ENCODE measurements around the gene OCA2.
"Not testable (repeated sequence)": the region's sequence is repeated elsewhere in the genome, so short reads cannot be mapped to it uniquely, and the experiment has no call there.

The OCA2 gene

DNA sequence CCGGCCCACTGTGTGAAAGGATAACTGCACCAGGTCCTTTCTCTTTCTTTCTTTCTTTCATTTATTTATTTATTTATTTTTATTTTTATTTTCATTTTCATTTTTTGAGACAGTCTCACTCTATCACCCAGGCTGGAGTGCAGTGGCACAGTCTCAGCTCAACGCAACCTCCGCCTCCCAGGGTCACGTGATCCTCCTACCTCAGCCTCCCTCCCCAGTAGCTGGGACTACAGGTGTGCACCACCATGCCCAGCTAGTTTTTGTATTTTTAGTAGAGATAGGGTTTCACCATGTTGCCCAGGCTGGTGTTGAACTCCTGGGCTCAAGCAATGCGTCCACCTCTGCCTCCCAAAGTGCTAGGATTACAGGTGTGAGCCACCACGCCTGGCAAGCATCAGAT lies 146.5 kb downstream of the OCA2 start:
- DNase-seq (ENCODE audit: low read depth in 3 of 3) = not testable (repeated sequence)

DNA sequence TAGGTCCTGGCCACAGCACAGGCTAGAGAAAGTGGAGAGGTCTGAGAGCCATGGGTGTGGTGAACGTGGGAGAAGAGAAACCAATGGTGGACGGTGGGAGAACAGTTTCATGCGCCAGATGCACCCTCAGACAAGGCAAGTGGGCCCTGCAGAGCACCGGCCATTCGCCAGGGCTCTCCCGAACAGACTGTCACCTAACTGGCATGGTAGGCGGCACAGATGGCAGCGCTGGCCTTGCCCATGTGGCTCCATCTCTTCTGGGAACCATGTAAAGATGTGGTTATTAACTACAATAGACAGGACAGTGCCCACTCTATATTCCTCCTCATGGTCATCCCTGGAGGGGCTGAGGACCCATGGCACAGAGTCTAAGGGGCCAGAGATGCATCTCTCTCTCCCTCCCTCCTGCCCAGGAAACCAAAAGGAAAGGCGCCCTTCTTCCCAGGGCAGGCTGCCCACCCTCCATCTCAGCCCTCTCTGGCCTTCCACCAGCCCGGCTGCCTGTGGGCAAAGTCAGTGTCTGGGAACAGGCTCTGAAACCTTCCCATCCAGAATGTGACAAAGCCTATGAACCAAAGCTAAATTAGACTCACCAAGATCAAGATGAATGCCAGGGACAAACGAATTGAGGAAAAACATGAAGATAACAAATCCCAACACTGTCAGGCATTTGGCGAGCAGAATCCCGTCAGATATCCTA lies 147.8 kb downstream of the OCA2 start:
- no peak for DNase-seq (ENCODE audit: low read depth in 3 of 3)

DNA sequence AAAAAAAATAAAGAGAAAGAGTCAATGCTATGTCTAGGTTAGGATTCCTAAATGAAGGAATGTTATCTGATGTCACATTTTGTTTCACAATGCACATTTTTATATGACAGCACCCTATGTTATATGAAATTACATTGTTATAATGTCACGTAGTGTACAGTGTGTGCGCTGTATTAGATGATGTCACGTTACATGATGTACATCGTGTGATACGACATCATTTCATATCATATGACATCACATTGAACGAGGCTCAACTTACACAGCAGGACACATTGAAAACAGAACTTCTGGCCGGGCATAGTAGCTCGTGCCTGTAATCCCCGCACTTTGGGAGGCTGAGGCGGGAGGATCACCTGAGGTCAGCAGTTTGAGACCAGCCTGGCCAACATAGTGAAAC lies 150.0 kb downstream of the OCA2 start:
- DNase-seq (ENCODE audit: low read depth in 3 of 3) = no peak

DNA sequence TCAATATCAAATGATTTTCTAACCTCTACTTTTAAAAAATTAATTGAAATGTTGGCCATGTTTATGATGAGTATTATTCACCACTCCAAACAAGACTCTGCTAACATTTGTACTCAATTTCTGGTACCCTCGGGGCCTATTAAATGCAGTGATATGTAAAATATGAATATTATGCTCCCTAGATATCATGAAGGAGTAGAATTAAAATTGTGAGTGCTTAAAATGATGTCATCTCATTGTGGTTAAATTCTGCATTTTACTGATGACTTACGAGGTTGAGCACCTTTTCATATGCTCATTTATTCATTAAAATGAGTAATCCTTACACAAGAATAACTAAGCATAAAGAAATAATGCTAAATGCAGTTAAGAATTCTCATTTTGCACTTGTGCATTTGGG lies 159.9 kb downstream of the OCA2 start:
- no peak for DNase-seq (ENCODE audit: low read depth in 3 of 3)

DNA sequence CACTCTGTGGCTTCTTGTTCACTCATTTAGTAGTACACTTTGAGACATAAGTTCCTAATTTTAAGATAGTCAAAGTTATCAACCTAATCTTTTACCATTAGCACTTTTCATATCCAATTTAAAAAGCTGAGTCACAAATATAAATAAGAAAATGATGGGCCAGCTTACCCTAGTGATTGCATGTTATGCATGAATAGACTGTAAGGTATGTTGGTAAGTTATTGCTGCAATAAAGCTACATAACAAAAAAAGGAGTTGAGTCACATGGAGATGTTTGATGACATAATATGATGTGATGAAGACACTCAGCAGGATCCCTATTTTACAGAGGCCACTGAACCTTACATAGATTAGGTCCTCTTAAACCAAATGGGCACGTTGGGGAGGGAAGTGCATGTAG lies 161.3 kb downstream of the OCA2 start:
- DNase-seq (ENCODE audit: low read depth in 3 of 3) = no peak

- DNase-seq (ENCODE audit: low read depth in 3 of 3) = no peak
Observed at GRCh38 chr15:27936164-27936563, 163.0 kb downstream of the OCA2 start.

GRCh38 chr15:27935328-27935727 lies 163.8 kb downstream of the OCA2 start:
- DNase-seq (ENCODE audit: low read depth in 3 of 3) = no peak

DNA sequence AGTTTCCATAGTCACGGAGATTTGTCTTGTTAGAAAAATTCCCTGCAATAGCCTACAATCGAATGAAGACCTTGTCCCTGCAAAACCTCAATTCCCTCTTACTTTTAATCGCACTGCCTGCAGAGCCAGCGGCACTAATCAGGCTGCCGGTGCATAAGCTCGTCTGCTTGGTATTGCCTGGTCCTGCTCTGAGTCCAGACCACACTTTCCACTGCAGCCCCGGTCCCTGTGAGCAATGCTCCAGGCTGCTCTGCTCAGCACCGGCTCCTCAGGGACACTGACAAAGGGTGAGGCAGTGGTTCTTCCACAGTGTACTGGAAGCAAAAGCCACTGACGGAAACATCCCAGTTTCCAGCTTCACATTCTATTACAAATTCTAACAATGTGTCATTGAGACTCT lies 164.3 kb downstream of the OCA2 start:
- DNase-seq (ENCODE audit: low read depth in 3 of 3) = no peak

DNA sequence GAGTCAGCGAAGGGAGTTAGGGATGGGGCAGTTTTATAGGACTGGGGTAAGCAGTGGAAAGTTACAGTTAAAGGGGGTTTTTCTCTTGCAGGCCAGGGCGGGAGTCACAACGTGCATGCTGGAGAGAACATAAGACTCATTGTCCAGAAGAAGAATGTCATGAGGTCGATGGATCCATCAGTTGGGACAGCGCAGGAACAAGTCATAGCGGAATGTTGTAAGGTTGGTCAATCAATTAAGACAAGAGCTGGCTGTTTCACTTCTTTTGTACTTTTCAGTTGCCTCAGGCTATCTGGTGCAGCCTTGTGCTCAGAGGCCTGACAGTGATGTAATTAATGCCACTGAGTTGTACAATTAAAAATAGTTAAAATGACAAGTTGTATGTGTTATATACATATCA lies 165.6 kb downstream of the OCA2 start:
- DNase-seq (ENCODE audit: low read depth in 3 of 3) = no peak

- DNase-seq (ENCODE audit: low read depth in 3 of 3) = no peak
Observed at GRCh38 chr15:27932600-27932999, 166.5 kb downstream of the OCA2 start.

DNA sequence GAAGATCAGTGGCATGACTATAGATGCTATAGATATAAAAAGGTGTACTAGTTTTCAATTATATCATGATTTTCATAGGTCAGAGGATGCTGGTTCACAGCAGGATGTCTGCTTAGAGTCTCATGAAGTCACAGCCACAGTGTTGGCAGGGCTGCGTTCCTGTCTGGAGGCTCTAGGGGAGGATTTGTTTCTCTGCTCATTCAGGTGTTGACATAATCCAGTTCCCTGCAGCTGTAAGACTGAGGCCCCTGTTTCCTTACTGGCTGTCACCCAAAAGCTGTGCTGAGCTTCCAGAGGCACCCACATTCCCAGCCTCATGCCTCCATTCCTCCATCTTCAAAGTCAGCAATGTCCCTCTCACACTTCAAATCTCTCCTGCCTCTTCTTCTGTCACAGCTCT lies 170.7 kb downstream of the OCA2 start:
- DNase-seq (ENCODE audit: low read depth in 3 of 3) = no peak

DNA sequence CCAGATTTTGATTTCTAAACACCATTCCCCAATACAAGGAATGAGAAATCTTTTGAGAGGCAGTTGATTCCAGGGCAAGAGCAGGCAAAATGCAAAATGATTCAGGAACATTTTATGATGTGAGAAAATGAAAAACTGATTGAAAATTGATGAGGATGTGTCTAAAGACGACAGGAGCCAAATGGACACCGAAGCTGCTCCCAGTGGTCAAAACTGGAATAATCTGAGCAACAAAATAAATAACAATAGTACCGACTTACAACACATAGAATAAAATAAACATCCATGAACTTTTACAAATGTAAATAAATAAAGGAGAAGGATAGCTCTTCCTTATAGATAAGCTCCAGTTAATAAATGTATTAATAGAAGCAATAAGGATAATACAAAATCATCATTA lies 186.8 kb downstream of the OCA2 start:
- DNase-seq (ENCODE audit: low read depth in 3 of 3) = no peak

DNA sequence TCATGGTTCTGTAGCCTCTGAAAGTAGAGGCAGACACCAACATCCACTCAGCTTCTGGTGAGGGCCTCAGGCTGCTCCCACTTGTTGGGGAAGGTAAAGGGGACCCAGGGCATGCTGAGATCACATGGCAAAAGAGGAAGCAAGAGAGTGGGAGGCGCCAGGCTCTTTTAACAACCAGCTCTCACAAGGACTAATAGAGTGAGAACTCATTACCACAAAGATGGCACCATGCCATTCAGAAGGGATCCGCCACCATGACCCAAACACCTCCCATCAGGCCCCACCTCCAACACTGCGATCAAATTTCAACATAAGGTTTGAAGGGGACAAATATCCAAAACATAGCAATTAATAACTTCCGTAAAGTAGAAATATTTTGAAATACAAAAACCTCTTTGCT lies 192.3 kb downstream of the OCA2 start:
- no peak for DNase-seq (ENCODE audit: low read depth in 3 of 3)

DNA sequence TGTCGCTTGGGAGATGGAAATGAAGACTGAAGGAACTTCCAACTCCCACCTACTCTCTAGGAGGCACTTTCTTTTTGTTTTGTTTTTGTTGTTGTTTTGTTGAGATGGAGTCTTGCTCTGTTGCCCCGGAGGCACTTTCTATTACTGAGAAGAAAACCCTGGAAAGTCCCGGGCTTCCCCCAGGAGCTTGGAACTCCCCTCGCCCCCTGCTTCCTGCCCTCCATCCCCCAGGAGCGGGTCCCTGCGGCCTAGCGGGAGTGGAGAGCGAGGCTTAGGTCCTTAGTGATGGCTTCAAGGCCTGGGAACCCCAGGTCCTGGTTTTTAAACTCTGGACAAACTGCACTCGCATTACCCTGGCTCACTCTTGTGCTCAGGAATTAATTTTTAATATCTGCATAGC lies 195.7 kb downstream of the OCA2 start:
- DNase-seq (ENCODE audit: low read depth in 3 of 3) = no peak

DNA sequence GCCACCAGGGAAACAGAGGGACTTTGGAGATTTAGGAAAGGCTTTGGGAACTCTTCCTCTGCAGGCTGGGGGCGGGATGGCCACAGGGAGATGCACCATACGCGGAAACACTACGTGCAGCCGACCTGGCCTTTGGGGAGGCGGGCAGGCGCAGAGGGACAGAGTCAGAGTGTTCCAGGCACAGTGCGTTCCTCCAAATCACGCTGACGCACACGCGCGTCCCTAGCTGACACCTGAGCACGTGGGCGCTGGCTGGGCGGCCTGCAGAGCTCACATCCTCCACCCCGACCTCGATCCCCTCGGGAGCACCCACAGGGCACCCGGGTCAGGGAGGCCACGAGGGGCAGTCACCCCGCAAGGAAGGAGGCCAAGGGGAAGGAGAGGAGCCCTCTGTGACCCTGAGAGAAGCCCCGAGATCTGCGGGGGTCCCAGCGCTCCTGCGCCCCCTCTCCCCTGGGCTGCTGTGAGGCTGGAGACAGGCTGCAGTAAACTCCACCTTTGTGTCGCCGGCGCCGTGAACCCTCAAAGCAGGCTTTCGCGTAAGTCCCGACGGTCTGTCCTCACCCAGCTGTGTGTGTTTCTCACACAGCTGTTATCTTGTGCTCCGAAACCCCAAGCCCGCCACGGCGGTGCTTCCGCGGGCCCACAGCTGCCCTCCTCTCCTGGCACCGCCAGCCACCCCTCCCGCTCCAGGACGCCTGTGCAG lies 196.3 kb downstream of the OCA2 start:
- no peak for DNase-seq (ENCODE audit: low read depth in 3 of 3)

- no peak for DNase-seq (ENCODE audit: low read depth in 3 of 3)
Observed at GRCh38 chr15:27899583-27900285, 199.4 kb downstream of the OCA2 start.

DNA sequence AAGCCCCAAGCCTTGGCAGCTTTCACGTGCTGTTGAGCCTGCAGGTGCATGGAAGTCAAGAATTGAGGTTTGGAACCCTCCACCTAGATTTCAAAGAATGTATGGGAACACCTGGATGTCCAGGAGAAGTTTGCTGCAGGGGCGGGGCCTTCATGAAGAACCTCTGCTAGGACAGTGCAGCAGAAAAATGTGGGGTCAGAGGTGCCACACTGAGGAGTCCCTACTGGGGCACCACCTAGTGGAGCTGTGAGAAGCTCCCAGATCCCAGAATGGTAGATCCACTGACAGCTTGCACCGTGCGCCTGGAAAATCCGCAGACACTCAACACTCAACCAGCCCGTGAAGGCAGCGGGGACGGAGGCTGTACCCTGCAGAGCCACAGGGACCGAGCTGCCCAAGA lies 201.6 kb downstream of the OCA2 start:
- DNase-seq (ENCODE audit: low read depth in 3 of 3) = no peak

DNA sequence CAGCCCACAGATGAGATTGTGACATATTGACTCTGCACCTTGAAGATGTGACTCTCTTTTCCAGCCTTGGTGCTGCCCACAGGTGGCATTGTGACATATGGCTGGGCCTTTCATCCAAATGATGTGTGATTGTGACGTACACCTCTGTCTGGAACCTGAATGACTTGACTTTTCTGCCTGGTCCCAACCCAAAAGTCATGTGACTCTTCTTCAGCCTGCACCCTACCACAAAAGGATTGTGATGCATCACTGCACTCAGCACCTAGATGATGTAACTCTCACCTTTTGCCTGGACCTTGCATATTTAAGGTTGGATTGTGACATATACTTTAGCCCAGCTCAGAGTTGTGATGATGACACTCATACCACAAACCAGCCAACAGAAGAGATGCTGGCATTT lies 204.5 kb downstream of the OCA2 start:
- no peak for DNase-seq (ENCODE audit: low read depth in 3 of 3)

- DNase-seq (ENCODE audit: low read depth in 3 of 3) = no peak
Observed at GRCh38 chr15:27889258-27889657, 209.9 kb downstream of the OCA2 start.

GRCh38 chr15:27885201-27885600 lies 213.9 kb downstream of the OCA2 start:
- no peak for DNase-seq (ENCODE audit: low read depth in 3 of 3)

- no peak for DNase-seq (ENCODE audit: low read depth in 3 of 3)
Observed at GRCh38 chr15:27884726-27885125, 214.4 kb downstream of the OCA2 start.

GRCh38 chr15:27878841-27879240 lies 220.3 kb downstream of the OCA2 start:
- DNase-seq (ENCODE audit: low read depth in 3 of 3) = no peak

DNA sequence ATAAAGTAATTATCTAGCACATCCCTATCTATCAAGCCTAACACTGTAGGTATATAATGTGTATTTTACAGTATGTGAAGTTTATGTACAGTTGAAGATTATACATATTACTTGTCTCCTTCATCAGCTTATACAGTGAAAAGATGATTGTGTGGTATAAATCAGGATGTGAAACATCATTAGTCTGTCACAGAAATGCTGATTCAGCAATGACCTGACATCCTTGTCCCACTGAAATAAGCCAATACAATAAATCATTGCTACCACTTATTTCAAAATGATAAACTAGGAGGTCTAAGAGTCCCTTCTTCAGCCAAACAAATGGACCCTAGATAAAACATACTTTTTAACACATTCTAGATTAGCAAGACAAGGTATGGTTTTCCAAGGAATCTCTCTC lies 225.3 kb downstream of the OCA2 start:
- DNase-seq (ENCODE audit: low read depth in 3 of 3) = no peak

Data from stimulated activated CD4-positive, alpha-beta T cell treated with anti-CD3 and anti-CD28 coated beads, TNF-alpha, amount 100 ng/mL, for 24 hours (primary cell).